ENCODE results near the gene TTC24.

TTC24 gene

DNA sequence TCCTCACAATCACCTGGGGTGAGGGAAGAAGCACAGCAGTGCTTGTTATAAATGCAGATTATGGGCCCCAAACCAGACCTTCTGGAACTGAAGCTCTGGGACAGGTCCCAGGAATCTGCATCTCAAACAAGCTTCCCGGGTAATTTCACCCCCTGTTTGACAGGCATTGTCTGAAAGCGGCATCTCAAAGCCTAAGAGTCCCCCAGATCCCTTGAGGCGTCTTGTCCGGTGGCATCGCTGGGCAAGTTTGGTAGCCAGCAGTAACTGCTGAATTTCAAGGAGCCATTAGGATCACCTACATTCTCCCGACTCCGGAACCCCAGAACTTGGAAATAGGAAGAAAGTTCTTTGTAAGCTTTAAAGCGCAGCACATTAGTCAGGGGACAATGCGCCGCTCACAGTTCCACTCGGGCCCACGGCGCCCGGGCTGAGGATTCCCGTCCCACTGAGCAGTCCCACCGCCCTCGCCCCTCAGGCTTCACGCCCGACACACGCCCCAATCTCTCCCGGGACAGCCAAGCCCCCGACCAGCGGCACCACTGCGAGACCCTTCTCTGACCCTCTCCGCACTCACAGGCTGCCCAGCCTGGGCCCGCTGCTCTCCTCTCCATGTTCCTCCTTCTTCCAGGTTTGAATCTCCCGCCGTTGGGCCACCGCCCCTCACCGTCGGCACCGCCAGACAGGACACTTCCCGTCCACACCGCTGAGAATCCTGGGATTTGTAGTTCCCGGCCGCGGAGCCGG lies 7.4 kb upstream of the TTC24 start, which contains the start of gene IQGAP3:
Gene IQGAP3 (minus strand): TSS at position 647 of the 744 bp plus-strand sequence. CDS start 36 bp downstream, at position 611.
- peak within 1 kb of the TSS; percentile 72 for H3K27ac ChIP-seq
- ChIA-PET CTCF (interaction anchor here (0.8 to 1.0 kb wide), 2 partner anchors 36 to 71 kb away, joined by 3 to 5 read pairs; no protein-coding TSS in a partner anchor), POLR2A (ENCODE audit: low non-redundant PET) (no interaction called here)
- TF ChIP-seq CTCF (conservative IDR thresholded peaks at IDR 0.05; ENCODE audit: low read depth) = no peak
- DNase-seq (ENCODE audit: low spot score) = peak; percentile 94

- POLR2A ChIA-PET (ENCODE audit: low non-redundant PET) = no interaction called here
- no peak for DNase-seq (ENCODE audit: low spot score)
- CTCF ChIA-PET = interaction anchor here (1.0 kb wide), 1 partner anchor 71 kb away, joined by 5 read pairs; no protein-coding TSS in a partner anchor
- TF ChIP-seq CTCF (conservative IDR thresholded peaks at IDR 0.05; ENCODE audit: low read depth) = no peak
- H3K27ac ChIP-seq = peak overlapping the region; percentile 72
Measured at GRCh38 chr1:156572663-156573018, 6.9 kb upstream of the TTC24 start.

GRCh38 chr1:156574039-156574633 lies 5.4 kb upstream of the TTC24 start:
- ChIA-PET POLR2A (ENCODE audit: low non-redundant PET) (no interaction called here), CTCF (interaction anchor here (0.6 kb wide), 1 partner anchor 180 kb away, joined by 4 read pairs; no protein-coding TSS in a partner anchor)
- TF ChIP-seq CTCF (conservative IDR thresholded peaks at IDR 0.05; ENCODE audit: low read depth) = no peak
- no peak for DNase-seq (ENCODE audit: low spot score)
- H3K27ac ChIP-seq = no peak overlapping the region

GRCh38 chr1:156577550-156577949 lies 2.0 kb upstream of the TTC24 start:
- TF ChIP-seq CTCF (conservative IDR thresholded peaks at IDR 0.05; ENCODE audit: low read depth) = no peak
- H3K27ac ChIP-seq = no peak overlapping the region
- DNase-seq (ENCODE audit: low spot score) = no peak
- ChIA-PET POLR2A (ENCODE audit: low non-redundant PET) (no interaction called here), CTCF (no interaction called here)

DNA sequence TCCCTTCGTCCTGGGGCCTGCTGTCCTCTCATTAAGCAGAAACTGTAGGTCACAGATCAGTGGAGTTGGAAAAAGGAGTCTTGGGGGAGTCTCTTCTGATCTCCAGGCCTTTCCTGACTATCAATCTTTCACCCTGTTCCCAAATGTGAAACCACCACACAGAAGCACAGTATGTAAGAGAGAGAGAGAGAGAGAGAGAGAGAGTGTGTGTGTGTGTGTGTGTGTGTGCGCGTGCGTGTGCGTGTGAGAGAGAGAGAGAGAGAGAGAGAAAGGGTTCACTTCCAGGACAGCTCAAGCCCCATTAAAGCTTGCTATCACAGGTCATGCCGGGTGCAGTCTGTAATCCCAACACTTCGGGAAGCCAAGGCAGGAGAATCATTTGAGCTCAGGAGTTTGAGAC lies 1.5 kb upstream of the TTC24 start:
- no peak for TF ChIP-seq CTCF (conservative IDR thresholded peaks at IDR 0.05; ENCODE audit: low read depth)
- no peak overlapping the region for H3K27ac ChIP-seq
- ChIA-PET POLR2A (ENCODE audit: low non-redundant PET) (no interaction called here), CTCF (interaction anchor here (1.1 kb wide), 1 partner anchor 30 kb away, joined by 3 read pairs; no protein-coding TSS in a partner anchor)
- DNase-seq (ENCODE audit: low spot score) = no peak

DNA sequence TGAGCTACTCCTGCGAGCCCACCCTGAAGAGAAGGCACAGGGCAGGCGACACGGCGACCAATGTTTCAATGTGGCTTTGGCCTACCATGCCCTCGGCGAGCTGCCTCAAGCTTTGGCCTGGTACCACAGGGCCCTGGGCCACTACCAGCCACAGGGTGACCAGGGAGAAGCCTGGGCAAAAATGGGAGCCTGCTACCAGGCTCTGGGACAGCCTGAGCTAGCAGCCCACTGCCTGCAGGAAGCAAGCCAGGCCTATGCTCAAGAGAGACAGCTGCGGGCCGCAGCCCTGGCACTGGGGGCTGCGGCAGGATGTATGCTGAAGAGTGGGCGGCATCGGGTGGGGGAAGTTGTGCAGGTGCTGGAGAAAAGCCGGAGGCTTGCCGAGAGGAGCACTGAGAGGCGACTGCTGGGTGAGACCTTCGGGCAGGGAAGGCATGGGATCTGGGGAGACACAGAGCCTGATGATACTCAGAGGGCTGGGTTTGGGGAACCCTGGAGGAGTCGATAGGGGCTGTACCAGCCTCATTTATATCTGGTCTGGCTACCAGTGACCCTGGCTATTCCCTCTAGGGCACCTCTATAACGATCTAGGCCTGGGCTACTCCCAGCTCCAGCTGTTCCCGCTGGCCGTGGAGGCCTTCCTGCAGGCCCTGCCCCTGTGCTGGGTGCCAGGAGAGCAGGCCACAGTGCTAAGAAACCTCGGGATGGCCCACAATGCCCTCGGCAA lies 2.3 kb downstream of the TTC24 start:
- ChIA-PET POLR2A (ENCODE audit: low non-redundant PET) (interaction anchor here (0.5 kb wide), 1 partner anchor 76 kb away, joined by 4 read pairs; no protein-coding TSS in a partner anchor), CTCF (interaction anchor here (0.5 to 2.9 kb wide), 3 partner anchors 27 to 551 kb away, joined by 3 to 11 read pairs (median 6); no protein-coding TSS in a partner anchor)
- DNase-seq (ENCODE audit: low spot score) = no peak
- no peak overlapping the region for H3K27ac ChIP-seq
- TF ChIP-seq CTCF (conservative IDR thresholded peaks at IDR 0.05; ENCODE audit: low read depth) = no peak

All from RWPE1 (cell line).